GM12892 (cell line): Measurements from ENCODE around the gene SETD3.

ENCODE experiments used
- POLR2A ChIP-seq: IDR thresholded peaks from 2 replicates; pipeline ENCODE4 v1.6.1; 2011; ENCODE audit warnings: low read depth, low read length, control low read depth
- POLR2AphosphoS5 ChIP-seq: IDR thresholded peaks from 2 replicates; pipeline ENCODE4 v1.6.1; 2011; ENCODE audit warnings: low read depth, low read length, control low read depth

GRCh38 chr14:99480917-99481744 is 472 bp upstream of the SETD3 start, which contains the start of gene CCNK:
- TF ChIP-seq POLR2AphosphoS5 (peak; percentile 92), POLR2A (peak; percentile 92)
